ENCODE results near the gene GCA.

Gene GCA

DNA sequence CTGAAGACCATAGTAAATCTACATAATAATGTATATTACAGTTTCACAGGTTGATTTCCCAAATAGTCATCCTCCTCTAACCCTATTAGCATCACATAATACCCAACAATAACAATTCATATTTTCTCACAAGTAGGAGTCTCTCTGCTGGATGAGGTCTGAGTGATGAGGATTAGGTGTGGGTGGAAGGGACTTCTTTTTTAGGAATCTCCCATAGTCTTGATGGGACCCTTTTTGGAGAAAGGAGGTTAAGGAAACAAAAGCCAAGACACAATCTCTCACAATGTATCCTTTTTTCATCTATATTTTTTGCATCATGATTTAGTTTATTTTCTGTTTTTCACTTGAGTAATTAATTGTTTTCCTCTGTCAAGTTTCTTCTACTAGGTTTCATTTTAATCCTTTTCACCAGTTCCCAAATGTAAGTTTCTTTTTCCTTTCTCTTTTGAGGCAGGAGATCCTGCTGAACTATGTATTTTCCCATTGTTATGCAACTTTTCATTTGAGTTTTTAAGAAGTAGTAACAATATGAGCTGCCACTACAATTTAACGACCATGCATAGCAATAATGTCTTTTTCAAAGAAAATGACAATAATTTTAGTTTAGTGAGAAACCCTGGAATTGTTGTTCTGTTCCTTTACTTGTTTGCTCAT is 22.9 kb upstream of the GCA start:
- TF ChIP-seq EZH2phosphoT487 (conservative IDR thresholded peaks at IDR 0.05; ENCODE audit: low read length), result no peak
- TF ChIP-seq, protein P1, sequence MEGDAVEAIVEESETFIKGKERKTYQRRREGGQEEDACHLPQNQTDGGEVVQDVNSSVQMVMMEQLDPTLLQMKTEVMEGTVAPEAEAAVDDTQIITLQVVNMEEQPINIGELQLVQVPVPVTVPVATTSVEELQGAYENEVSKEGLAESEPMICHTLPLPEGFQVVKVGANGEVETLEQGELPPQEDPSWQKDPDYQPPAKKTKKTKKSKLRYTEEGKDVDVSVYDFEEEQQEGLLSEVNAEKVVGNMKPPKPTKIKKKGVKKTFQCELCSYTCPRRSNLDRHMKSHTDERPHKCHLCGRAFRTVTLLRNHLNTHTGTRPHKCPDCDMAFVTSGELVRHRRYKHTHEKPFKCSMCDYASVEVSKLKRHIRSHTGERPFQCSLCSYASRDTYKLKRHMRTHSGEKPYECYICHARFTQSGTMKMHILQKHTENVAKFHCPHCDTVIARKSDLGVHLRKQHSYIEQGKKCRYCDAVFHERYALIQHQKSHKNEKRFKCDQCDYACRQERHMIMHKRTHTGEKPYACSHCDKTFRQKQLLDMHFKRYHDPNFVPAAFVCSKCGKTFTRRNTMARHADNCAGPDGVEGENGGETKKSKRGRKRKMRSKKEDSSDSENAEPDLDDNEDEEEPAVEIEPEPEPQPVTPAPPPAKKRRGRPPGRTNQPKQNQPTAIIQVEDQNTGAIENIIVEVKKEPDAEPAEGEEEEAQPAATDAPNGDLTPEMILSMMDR (IDR thresholded peaks at IDR 0.05; ENCODE audit: insufficient read depth, low read length, poor library complexity, severe bottlenecking), result no peak
- no peak overlapping the region for H3K4me2 ChIP-seq (ENCODE audit: low read depth, low read length, poor library complexity, severe bottlenecking)
- no peak overlapping the region for H3K4me3 ChIP-seq (ENCODE audit: insufficient read depth, low read length, poor library complexity, severe bottlenecking)
- no peaks in the 10 kb centered on the region for H4K20me1 ChIP-seq (ENCODE audit: low read depth, low read length)
- no peaks in the 10 kb centered on the region for H3K9me2 ChIP-seq (replicated peaks; ENCODE audit: insufficient read depth, low read length)
- no peaks in the 10 kb centered on the region for H3K27me3 ChIP-seq (ENCODE audit: low read length)
- H3K27ac ChIP-seq (ENCODE audit: low read depth, low read length), result no peak overlapping the region
- H3K79me2 ChIP-seq (ENCODE audit: insufficient read depth, low read length), result no peaks in the 10 kb centered on the region
- no peak overlapping the region for H2AFZ ChIP-seq (ENCODE audit: low read depth, low read length, severe bottlenecking)
- no peaks in the 10 kb centered on the region for H3K36me3 ChIP-seq (ENCODE audit: low read length)
- H3K9me3 ChIP-seq (ENCODE audit: insufficient read depth, low read length), result no peaks in the 10 kb centered on the region
- H3K9ac ChIP-seq (ENCODE audit: low read length), result no peak overlapping the region
- H3F3A ChIP-seq (ENCODE audit: insufficient read depth), result no peaks in the 10 kb centered on the region

DNA sequence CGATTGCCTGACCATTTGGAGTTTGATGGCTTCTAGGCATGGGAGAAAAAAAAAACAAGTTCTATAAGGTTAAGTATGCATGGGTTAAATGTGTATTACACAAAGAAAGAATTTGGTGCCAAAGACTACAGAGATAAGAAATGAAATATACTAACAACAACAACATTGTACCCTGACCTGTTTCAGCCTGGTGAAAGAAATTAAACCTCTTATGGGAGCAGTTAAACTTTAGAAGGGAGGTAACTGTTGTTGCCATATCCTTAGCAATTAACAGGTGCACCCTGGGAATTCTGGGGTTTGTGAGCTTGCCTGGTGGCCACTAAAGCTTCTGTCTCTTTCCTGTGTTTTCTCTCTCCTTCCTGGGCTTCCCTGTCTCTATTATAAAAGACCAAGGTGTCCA is 19.0 kb upstream of the GCA start:
- H3F3A ChIP-seq (ENCODE audit: insufficient read depth), result no peaks in the 10 kb centered on the region
- H2AFZ ChIP-seq (ENCODE audit: low read depth, low read length, severe bottlenecking), result no peak overlapping the region
- no peak overlapping the region for H3K4me2 ChIP-seq (ENCODE audit: low read depth, low read length, poor library complexity, severe bottlenecking)
- H3K36me3 ChIP-seq (ENCODE audit: low read length), result no peaks in the 10 kb centered on the region
- no peak overlapping the region for H3K9ac ChIP-seq (ENCODE audit: low read length)
- H3K79me2 ChIP-seq (ENCODE audit: insufficient read depth, low read length), result no peaks in the 10 kb centered on the region
- H3K9me3 ChIP-seq (ENCODE audit: insufficient read depth, low read length), result no peaks in the 10 kb centered on the region
- TF ChIP-seq EZH2phosphoT487 (conservative IDR thresholded peaks at IDR 0.05; ENCODE audit: low read length), result no peak
- TF ChIP-seq, protein P1 (IDR thresholded peaks at IDR 0.05; ENCODE audit: insufficient read depth, low read length, poor library complexity, severe bottlenecking), result no peak
- no peaks in the 10 kb centered on the region for H4K20me1 ChIP-seq (ENCODE audit: low read depth, low read length)
- no peak overlapping the region for H3K27ac ChIP-seq (ENCODE audit: low read depth, low read length)
- no peaks in the 10 kb centered on the region for H3K9me2 ChIP-seq (replicated peaks; ENCODE audit: insufficient read depth, low read length)
- no peaks in the 10 kb centered on the region for H3K27me3 ChIP-seq (ENCODE audit: low read length)
- no peak overlapping the region for H3K4me3 ChIP-seq (ENCODE audit: insufficient read depth, low read length, poor library complexity, severe bottlenecking)

DNA sequence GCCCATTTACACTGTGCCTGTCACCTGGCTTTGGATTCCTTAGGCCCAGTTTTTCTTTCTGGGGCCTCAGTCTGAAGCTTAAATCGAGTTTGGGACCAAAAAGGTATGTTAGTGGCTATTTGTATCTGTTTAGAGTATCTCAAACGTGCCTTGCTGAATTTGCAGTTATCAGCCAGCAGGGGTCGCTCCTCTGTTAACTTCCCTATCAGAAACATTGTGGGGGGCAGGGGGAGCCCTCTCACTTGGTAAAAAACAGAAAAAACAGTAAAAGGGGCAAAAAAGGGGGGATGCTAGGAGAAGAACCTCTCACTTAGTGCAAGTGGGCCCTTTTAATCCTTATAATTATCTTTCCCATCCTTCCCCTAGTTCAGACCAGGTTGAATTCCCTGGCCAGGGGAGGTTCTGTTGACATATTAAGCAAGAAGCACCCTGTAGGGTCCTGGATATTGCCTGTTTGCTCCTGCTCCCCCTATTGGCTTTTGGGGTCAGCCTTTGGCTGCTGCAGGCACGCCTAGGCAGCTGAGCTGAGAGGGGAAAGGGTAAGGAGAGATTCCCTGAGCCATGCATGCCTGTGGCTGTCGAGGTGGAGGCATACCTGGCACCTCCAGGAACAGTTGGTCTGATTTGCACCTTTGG is 16.7 kb upstream of the GCA start:
- no peak overlapping the region for H3K9ac ChIP-seq (ENCODE audit: low read length)
- TF ChIP-seq EZH2phosphoT487 (conservative IDR thresholded peaks at IDR 0.05; ENCODE audit: low read length), result no peak
- TF ChIP-seq, protein P1 (IDR thresholded peaks at IDR 0.05; ENCODE audit: insufficient read depth, low read length, poor library complexity, severe bottlenecking), result peak; percentile 57
- no peak overlapping the region for H3K4me2 ChIP-seq (ENCODE audit: low read depth, low read length, poor library complexity, severe bottlenecking)
- H2AFZ ChIP-seq (ENCODE audit: low read depth, low read length, severe bottlenecking), result no peak overlapping the region
- H4K20me1 ChIP-seq (ENCODE audit: low read depth, low read length), result no peaks in the 10 kb centered on the region
- no peaks in the 10 kb centered on the region for H3F3A ChIP-seq (ENCODE audit: insufficient read depth)
- no peaks in the 10 kb centered on the region for H3K27me3 ChIP-seq (ENCODE audit: low read length)
- H3K27ac ChIP-seq (ENCODE audit: low read depth, low read length), result no peak overlapping the region
- no peaks in the 10 kb centered on the region for H3K9me3 ChIP-seq (ENCODE audit: insufficient read depth, low read length)
- H3K9me2 ChIP-seq (replicated peaks; ENCODE audit: insufficient read depth, low read length), result no peaks in the 10 kb centered on the region
- H3K4me3 ChIP-seq (ENCODE audit: insufficient read depth, low read length, poor library complexity, severe bottlenecking), result no peak overlapping the region
- H3K36me3 ChIP-seq (ENCODE audit: low read length), result no peaks in the 10 kb centered on the region
- H3K79me2 ChIP-seq (ENCODE audit: insufficient read depth, low read length), result no peaks in the 10 kb centered on the region

All from SU-DHL-6 (cell line).